GM21723 (cell line): ENCODE measurements around the gene NAP1L1.

Source experiments
- ATAC-seq: cut with Tn5 transposase; IDR thresholded peaks from one replicate; pipeline ENCODE4 v1.9.1; 2021; ENCODE audit warnings: mild to moderate bottlenecking, moderate library complexity; ENCODE audit not compliant: unreplicated experiment

NAP1L1 gene

GRCh38 chr12:76083904-76084862 is at the start of gene NAP1L1:
Gene NAP1L1 (minus strand): TSS chr12:76084685. CDS start chr12:76074219, 10,466 bp downstream.
- peak; percentile 92 for ATAC-seq

GRCh38 chr12:76127588-76127987 is 43.1 kb upstream of the NAP1L1 start:
- ATAC-seq, result no peak

GRCh38 chr12:76124456-76124855 is 40.0 kb upstream of the NAP1L1 start:
- ATAC-seq, result no peak

- ATAC-seq, result no peak
These were observed 39.1 kb upstream of the NAP1L1 start for GRCh38 chr12:76123259-76124212.

GRCh38 chr12:76119887-76120286 is 35.4 kb upstream of the NAP1L1 start:
- no peak for ATAC-seq

GRCh38 chr12:76117751-76118150 is 33.3 kb upstream of the NAP1L1 start:
- ATAC-seq, result no peak

- ATAC-seq, result no peak
These were observed 32.7 kb upstream of the NAP1L1 start for GRCh38 chr12:76117067-76117691.

GRCh38 chr12:76113800-76114757 is 29.6 kb upstream of the NAP1L1 start:
- ATAC-seq, result no peak

GRCh38 chr12:76111209-76111749 is 26.8 kb upstream of the NAP1L1 start:
- ATAC-seq, result no peak

GRCh38 chr12:76109879-76110278 is 25.4 kb upstream of the NAP1L1 start:
- no peak for ATAC-seq

GRCh38 chr12:76108356-76108755 is 23.9 kb upstream of the NAP1L1 start:
- no peak for ATAC-seq

- no peak for ATAC-seq
These were observed 22.1 kb upstream of the NAP1L1 start for GRCh38 chr12:76106631-76107030.

GRCh38 chr12:76103958-76104357 is 19.5 kb upstream of the NAP1L1 start:
- ATAC-seq, result no peak

- no peak for ATAC-seq
These were observed 17.4 kb upstream of the NAP1L1 start for GRCh38 chr12:76101739-76102385.

GRCh38 chr12:76096079-76096646 is 11.7 kb upstream of the NAP1L1 start:
- ATAC-seq, result no peak

GRCh38 chr12:76094754-76095153 is 10.3 kb upstream of the NAP1L1 start:
- no peak for ATAC-seq

- ATAC-seq, result no peak
These were observed 6.8 kb upstream of the NAP1L1 start for GRCh38 chr12:76091246-76091754.

- ATAC-seq, result no peak
These were observed 1.0 kb upstream of the NAP1L1 start for GRCh38 chr12:76085520-76085868.
